MM.1S (cell line): Measurements from ENCODE around the gene GOLT1A.

Experiments used
- CTCF ChIP-seq: fragments of 300-600 bp; sonication (generic); IDR thresholded peaks from 2 replicates; pipeline ENCODE4 v1.5.1; 2016; ENCODE audit warnings: antibody characterized with exemption, low read length, mixed read lengths
- EZH2 ChIP-seq: fragments of 300-600 bp; sonication (generic); optimal IDR thresholded peaks from 2 replicates; pipeline ENCODE3; 2017; ENCODE audit warnings: low read depth, mild to moderate bottlenecking, antibody characterized with exemption, low read length, mixed read lengths
- EZH2phosphoT487 ChIP-seq: fragments of 300-600 bp; sonication (generic); IDR thresholded peaks from 2 replicates; pipeline ENCODE4 v1.6.1; 2018; ENCODE audit warnings: antibody characterized with exemption, low read length

GRCh38 chr1:204203206-204203767 lies 10.5 kb downstream of the GOLT1A start:
- TF ChIP-seq CTCF (no peak), EZH2 (no peak), EZH2phosphoT487 (no peak)
